ENCODE results near the gene PIANP. TPM values are rescaled to one million over a fixed set of nuclear protein-coding genes. Genes with fewer than 3 reads are reported as not detected.

PIANP gene
- total RNA-seq, 1 experiment from 2014 or later, result 0.13 TPM

DNA sequence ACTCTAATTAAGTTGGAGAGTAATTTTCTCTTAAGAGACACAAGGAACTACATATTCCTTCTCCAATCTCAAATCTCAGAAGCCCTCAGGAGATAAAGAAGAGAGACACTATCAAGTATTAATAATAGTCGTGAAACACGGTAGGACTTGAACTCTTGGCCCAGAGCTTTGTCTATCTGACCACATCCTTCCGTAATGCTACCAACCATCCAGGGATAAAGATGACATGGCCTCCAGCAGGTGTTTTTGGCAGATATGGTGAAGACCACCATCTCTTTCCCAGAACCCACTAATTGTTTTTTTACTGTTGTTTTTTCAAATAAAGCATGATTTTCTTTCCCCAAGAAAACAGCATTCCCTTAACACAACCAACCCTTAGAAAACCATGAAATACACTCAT is 14.8 kb downstream of the PIANP start:
- no peaks in the 10 kb centered on the region for H3K9me3 ChIP-seq (ENCODE audit: control insufficient read depth, insufficient read depth, low read depth, low read length)
- intact Hi-C loops (cut with micrococcal nuclease; ENCODE audit: unreplicated experiment) (no loop called here), in situ Hi-C loops (cut with HindIII; ENCODE audit: low pct_unique_long_range_greater_than_20kb, low sequenced_read_pairs) (no loop called here)
- no peak overlapping the region for H3K27ac ChIP-seq (ENCODE audit: low read length)
- ChIA-PET POLR2A (no interaction called here), CTCF (no interaction called here)
- peaks cover 4% of the 10 kb centered on the region; the same call in 1 of the 2 replicates for H3K36me3 ChIP-seq (ENCODE audit: control insufficient read depth, insufficient read depth, low read length)
- DNase-seq (ENCODE audit: low read depth, low spot score) (no peak), ATAC-seq (no peak)
- H3K4me1 ChIP-seq (ENCODE audit: control insufficient read depth, insufficient read depth, low read length), result peaks cover 14% of the 10 kb centered on the region
- TF ChIP-seq POLR2AphosphoS5 (IDR thresholded peaks at IDR 0.05; ENCODE audit: low read depth, low read length), result no peak
- no peak overlapping the region for H3K4me3 ChIP-seq (ENCODE audit: low read depth in 2 of 2, low read length in 2 of 2)
- H3K27me3 ChIP-seq (ENCODE audit: control insufficient read depth, insufficient read depth, low read length), result no peaks in the 10 kb centered on the region
- BruUV-seq (replicated peaks), result no TSS peak

DNA sequence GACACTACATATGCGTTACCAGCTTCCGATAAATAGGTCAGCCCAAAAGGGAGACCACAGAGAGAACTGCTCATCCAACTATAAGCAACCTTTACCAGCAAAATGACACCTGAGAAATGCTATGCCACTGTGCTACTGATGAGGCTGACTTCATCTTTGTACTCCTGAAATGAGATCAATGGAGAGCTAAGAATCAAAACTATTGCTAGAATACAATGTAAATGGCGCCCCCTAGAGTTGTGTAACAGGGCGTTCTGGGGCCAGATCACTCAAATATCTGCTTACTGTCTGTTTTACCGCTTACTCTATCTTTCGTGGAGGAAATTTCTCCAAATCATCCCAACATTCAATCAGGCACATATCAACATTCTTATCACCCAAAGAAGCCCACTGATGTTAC is 16.0 kb downstream of the PIANP start:
- ChIA-PET CTCF (interaction anchor here (0.7 kb wide), 1 partner anchor 53 kb away, joined by 3 read pairs; no protein-coding TSS in a partner anchor), POLR2A (no interaction called here)
- DNase-seq (ENCODE audit: low read depth, low spot score) (no peak), ATAC-seq (no peak)
- Histone ChIP-seq H3K9me3 (ENCODE audit: control insufficient read depth, insufficient read depth, low read depth, low read length) (no peaks in the 10 kb centered on the region), H3K4me1 (ENCODE audit: control insufficient read depth, insufficient read depth, low read length) (peaks cover 11% of the 10 kb centered on the region), H3K27me3 (ENCODE audit: control insufficient read depth, insufficient read depth, low read length) (no peaks in the 10 kb centered on the region), H3K36me3 (ENCODE audit: control insufficient read depth, insufficient read depth, low read length) (no peaks in the 10 kb centered on the region; the same call in 1 of the 2 replicates), H3K4me3 (ENCODE audit: low read depth in 2 of 2, low read length in 2 of 2) (no peak overlapping the region), H3K27ac (ENCODE audit: low read length) (no peak overlapping the region)
- TF ChIP-seq SIN3A (IDR thresholded peaks at IDR 0.05; ENCODE audit: borderline replicate concordance, insufficient read depth, low read depth, low read length) (no peak), CTCF (IDR thresholded peaks at IDR 0.05) (peak; percentile 75)
- in situ Hi-C loops (cut with HindIII; ENCODE audit: low pct_unique_long_range_greater_than_20kb, low sequenced_read_pairs) (no loop called here), intact Hi-C loops (cut with micrococcal nuclease; ENCODE audit: unreplicated experiment) (no loop called here)
- BruUV-seq (replicated peaks), result no TSS peak

GRCh38 chr12:6676962-6677361 is 23.7 kb downstream of the PIANP start:
- ATAC-seq, result no peak

More at GRCh38 chr12:6676962-6677361, 23.7 kb downstream of the PIANP start:
- Histone ChIP-seq H3K4me1 (ENCODE audit: control insufficient read depth, insufficient read depth, low read length) (no peaks in the 10 kb centered on the region), H3K9me3 (ENCODE audit: control insufficient read depth, insufficient read depth, low read depth, low read length) (no peaks in the 10 kb centered on the region), H3K36me3 (ENCODE audit: control insufficient read depth, insufficient read depth, low read length) (peaks cover 27% of the 10 kb centered on the region), H3K4me3 (ENCODE audit: low read depth in 2 of 2, low read length in 2 of 2) (no peak overlapping the region), H3K27ac (ENCODE audit: low read length) (no peak overlapping the region), H3K27me3 (ENCODE audit: control insufficient read depth, insufficient read depth, low read length) (no peaks in the 10 kb centered on the region)
- BruUV-seq (replicated peaks), result no TSS peak
- no peak for TF ChIP-seq POLR2AphosphoS5 (IDR thresholded peaks at IDR 0.05; ENCODE audit: low read depth, low read length)
- no peak for TF ChIP-seq TCF7L2 (IDR thresholded peaks at IDR 0.05; ENCODE audit: low read depth, low read length)
- no peak for TF ChIP-seq REST (IDR thresholded peaks at IDR 0.05; ENCODE audit: insufficient read depth in 1 of 2, low read depth in 2 of 2, low read length in 1 of 2)
- TF ChIP-seq SIN3A (IDR thresholded peaks at IDR 0.05; ENCODE audit: borderline replicate concordance, insufficient read depth, low read depth, low read length), result no peak
- TF ChIP-seq CTCF (IDR thresholded peaks at IDR 0.05), result no peak
- DNase-seq (ENCODE audit: low read depth, low spot score), result no peak
- POLR2A ChIA-PET, result no interaction called here
- CTCF ChIA-PET, result no interaction called here
- in situ Hi-C loops (cut with HindIII; ENCODE audit: low pct_unique_long_range_greater_than_20kb, low sequenced_read_pairs) (no loop called here), intact Hi-C loops (cut with micrococcal nuclease; ENCODE audit: unreplicated experiment) (no loop called here)

Measured in Panc1 (cell line).